GM12878 (cell line): ENCODE measurements around the gene OAS1. TPM values are rescaled to one million over a fixed set of nuclear protein-coding genes. Genes with fewer than 3 reads are reported as not detected.

Experiments
- ATAC-seq: fragments of 200-7000 bp; cut with Tn5 transposase; 3 replicates; pipeline ENCODE4 v1.9.1; 2020; ENCODE audit warnings: mild to moderate bottlenecking, moderate library complexity
- BruUV-seq: library from RNA; stranded (reverse); fragments of 400-500 nt; replicated peaks from 2 replicates; lab custom pipeline; 2021; lab: Mats Ljungman, UMichigan
- CTCF ChIA-PET: fragments of 300-600 bp; sonication (Branson Sonifier 250); formaldehyde crosslinking; extraction: SDS; loops from one replicate; lab custom pipeline; 2021; ENCODE audit warnings: inconsistent platforms; lab: Yijun Ruan, JAX
- POLR2A ChIA-PET: fragments of 350-600 bp; formaldehyde crosslinking; extraction: SDS; loops from one replicate; lab custom pipeline; 2021; ENCODE audit warnings: inconsistent platforms; lab: Charles Lee
- RAD21 ChIA-PET: fragments of 300-600 bp; sonication (Branson Sonifier 250); formaldehyde crosslinking; loops from one replicate; lab custom pipeline; 2023; ENCODE audit warnings: antibody characterized with exemption; ENCODE audit not compliant: unreplicated experiment; lab: Charles Lee
- SMC1A ChIA-PET: fragments of 300-600 bp; sonication (Branson Sonifier 250); formaldehyde crosslinking; loops from one replicate; lab custom pipeline; 2023; ENCODE audit not compliant: unreplicated experiment, uncharacterized antibody; lab: Charles Lee
- DNase-seq: peaks from one replicate; pipeline ENCODE4 v3.0.0-alpha.2; 2011; ENCODE audit warnings: low read depth, low spot score
- FAIRE-seq: peaks from 3 replicates; lab custom pipeline; 2011; peaks lifted over from hg19 to GRCh38; lab: Jason Lieb, UNC
- H2AFZ ChIP-seq: 2 replicates; pipeline ENCODE4 v1.6.0; 2011; ENCODE audit warnings: low read depth, low read length, control low read depth; ENCODE audit not compliant: control insufficient read depth
- H3K27ac ChIP-seq: 2 replicates; pipeline ENCODE4 v1.5.1; 2011; ENCODE audit warnings: control low read depth; ENCODE audit not compliant: control insufficient read depth, insufficient read depth
- H3K27me3 ChIP-seq, 2 experiments: replicated peaks in 1 of 2; 2 replicates each; pipeline versions ENCODE4 v1.6.0 to v1.6.1; 2011; ENCODE audit warnings: low read length in 1 of 2; ENCODE audit not compliant: control insufficient read depth in 2 of 2, insufficient read depth in 2 of 2
- H3K36me3 ChIP-seq, 2 experiments: 2 replicates each; pipeline ENCODE4 v1.5.1; 2011; ENCODE audit warnings: low read length in 1 of 2; ENCODE audit not compliant: control insufficient read depth in 2 of 2, insufficient read depth in 2 of 2
- H3K4me1 ChIP-seq: 2 replicates; pipeline ENCODE4 v1.6.1; 2011; ENCODE audit warnings: mild to moderate bottlenecking, low read length, moderate library complexity, mixed read lengths; ENCODE audit not compliant: control insufficient read depth, insufficient read depth
- H3K4me2 ChIP-seq: 2 replicates; pipeline ENCODE4 v1.6.0; 2011; ENCODE audit warnings: control low read depth; ENCODE audit not compliant: control insufficient read depth, insufficient read depth
- H3K4me3 ChIP-seq: fragments of 200-600 bp; sonication (generic); 2 replicates; pipeline ENCODE4 v1.5.1; 2016
- H3K79me2 ChIP-seq: 2 replicates; pipeline ENCODE4 v1.6.0; 2011; ENCODE audit warnings: low read length; ENCODE audit not compliant: control insufficient read depth, insufficient read depth
- H3K9ac ChIP-seq: 2 replicates; pipeline ENCODE4 v1.8.0; 2011; ENCODE audit warnings: low read length, control low read depth, mixed read lengths; ENCODE audit not compliant: control insufficient read depth, insufficient read depth
- H3K9me3 ChIP-seq: replicated peaks from 3 replicates; pipeline ENCODE4 v1.5.1; 2011; ENCODE audit warnings: mild to moderate bottlenecking, low read length; ENCODE audit not compliant: control insufficient read depth, insufficient read depth
- H4K20me1 ChIP-seq: 2 replicates; pipeline ENCODE4 v1.6.0; 2011; ENCODE audit not compliant: control insufficient read depth, insufficient read depth
- ATF3 ChIP-seq: IDR thresholded peaks from 2 replicates; pipeline ENCODE4 v1.6.1; 2011; ENCODE audit warnings: low read depth, mild to moderate bottlenecking, low read length, moderate library complexity, borderline replicate concordance; ENCODE audit errors: extremely low read depth
- FOS ChIP-seq: IDR thresholded peaks from 3 replicates; pipeline ENCODE4 v1.6.1; 2011; ENCODE audit warnings: borderline replicate concordance; ENCODE audit not compliant: insufficient read length; ENCODE audit errors: extremely low read depth
- HDGF ChIP-seq: fragments of 450-650 bp; IDR thresholded peaks from 2 replicates; pipeline ENCODE4 v1.6.1; 2016; ENCODE audit warnings: antibody characterized with exemption
- PRDM15 ChIP-seq: fragments of 450-650 bp; formaldehyde crosslinking; IDR thresholded peaks from 2 replicates; pipeline ENCODE4 v1.4.0; 2020; ENCODE audit warnings: mild to moderate bottlenecking, moderate library complexity
- SRF ChIP-seq, 2 experiments: IDR thresholded peaks; 2 replicates each; pipeline ENCODE4 v1.6.1; 2011; ENCODE audit warnings: low read depth in 2 of 2, low read length in 2 of 2, mild to moderate bottlenecking in 1 of 2, moderate library complexity in 1 of 2
- TCF12 ChIP-seq: IDR thresholded peaks from 2 replicates; pipeline ENCODE4 v1.6.1; 2011; ENCODE audit warnings: low read depth, mild to moderate bottlenecking, low read length
- ZBTB11 ChIP-seq: fragments of 450-650 bp; formaldehyde crosslinking; IDR thresholded peaks from 2 replicates; pipeline ENCODE4 v1.5.0; 2022; ENCODE audit warnings: mild to moderate bottlenecking, missing genetic modification characterization
- ZNF384 ChIP-seq: IDR thresholded peaks from 2 replicates; pipeline ENCODE4 v1.6.1; 2012; ENCODE audit warnings: low read depth, mild to moderate bottlenecking, low read length, improper control_type of control experiment, borderline replicate concordance
- WGBS: methylation state at CpG from one replicate; pipeline ENCODE4 v1.1.6; 2016; ENCODE audit warnings: low lambda C conversion rate; ENCODE audit not compliant: insufficient replicate concordance, insufficient coverage; ENCODE audit errors: missing lambda C conversion rate; 5-methylcytosine and 5-hydroxymethylcytosine counted together
- in situ Hi-C: fragments of 300-500 bp; cut with MboI; formaldehyde crosslinking; loops from 9 replicates; pipeline ENCODE4 v1.14.3; 2018; ENCODE audit warnings: mixed read lengths
- intact Hi-C: fragments of 100-400 bp; cut with micrococcal nuclease; formaldehyde crosslinking; loops from one replicate; pipeline ENCODE4 v1.14.2; 2022; ENCODE audit not compliant: unreplicated experiment
- polyA plus RNA-seq, 11 experiments: library from polyadenylated mRNA; depleted of rRNA in 4 of 11; unstranded in 6 of 11; stranded (reverse) in 5 of 11; fragments of >200 nt; fragmentation: Nextera tagmentation in 4 of 11; fragmentation: Illumina TruSeq in 1 of 11; extraction: Ambion mirVana in 4 of 11; extraction: Trizol in 1 of 11; gene quantifications; 1 replicate in 1 of 11; 2 replicates in 10 of 11; pipeline versions ENCODE4 v1.2.1 to v1.2.3, GENCODE V29; 2011 to 2016; ENCODE audit warnings: inconsistent platforms in 2 of 11, missing spikeins in 2 of 11, low read depth in 1 of 11
- total RNA-seq, 4 experiments: library from RNA; depleted of rRNA in 3 of 4; stranded (reverse); fragments of >200 nt in 3 of 4; fragmentation: Illumina TruSeq in 1 of 4; extraction: Trizol in 1 of 4; gene quantifications; 2 replicates each; pipeline versions ENCODE4 v1.2.1 to v1.2.3, GENCODE V29; 2013 to 2021
- TF ChIP-seq, protein P1 (sequence below): fragments of 450-650 bp; IDR thresholded peaks from 2 replicates; pipeline ENCODE4 v1.6.1; 2017; ENCODE audit warnings: mild to moderate bottlenecking, moderate library complexity

OAS1 gene
- total and polyA plus RNA-seq, 10 of the 15 experiments (the other 5 are each of a cell fraction or from before 2014, with no cell fraction given): 44.7 to 287 (median 64.3) TPM

- in situ Hi-C loops (no loop called here), intact Hi-C loops (no loop called here)
- Histone ChIP-seq H3K4me2 (peak overlapping the region; percentile 13; the same call in 1 of the 2 replicates), H3K4me3 (no peak overlapping the region), H3K9ac (no peak overlapping the region), H3K79me2 (peaks cover 26% of the 10 kb centered on the region), H2AFZ (no peak overlapping the region), H3K27me3 (no peaks in the 10 kb centered on the region), H3K27ac (no peak overlapping the region), H3K9me3 (no peaks in the 10 kb centered on the region), H3K36me3 (peaks cover 0 to 4% of the 10 kb centered on the region in 2 experiments; a peak in 3 of 4 replicates), H4K20me1 (no peaks in the 10 kb centered on the region), H3K4me1 (peaks cover 8% of the 10 kb centered on the region)
- POLR2A ChIA-PET: interaction anchor here (0.8 to 5.0 kb wide), 2 partner anchors 34 to 37 kb away, joined by 3 to 20 read pairs; partner anchors contain the start of gene OAS2
- ATAC-seq: no peak
- RAD21 ChIA-PET: interaction anchor here (1.4 to 2.8 kb wide), 4 partner anchors 11 to 36 kb away, joined by 3 to 16 read pairs (median 8); partner anchors contain the start of genes OAS1 and OAS2
- SMC1A ChIA-PET: interaction anchor here (1.6 to 4.5 kb wide), 3 partner anchors 10 to 34 kb away, joined by 3 to 36 read pairs (median 7); partner anchors contain the start of gene OAS1
- no peak for FAIRE-seq
- DNase-seq: no peak
- no TSS peak for BruUV-seq
- CTCF ChIA-PET: interaction anchor here (1.0 to 3.7 kb wide), 5 partner anchors 10 to 40 kb away, joined by 4 to 16 read pairs (median 7); partner anchors contain the start of gene OAS2
- 94% methylated on average over 16 of the region's 16 CpGs for WGBS
- TF ChIP-seq FOS (no peak), ZBTB11 (no peak), TCF12 (no peak), SRF (IDR thresholded peaks at IDR 0.05; ENCODE audit: low read depth in 2 of 2, low read length in 2 of 2) (no peak), ATF3 (no peak), PRDM15 (CRISPR knock-in tag) (no peak), ZNF384 (no peak), HDGF (no peak)
- TF ChIP-seq, protein P1, sequence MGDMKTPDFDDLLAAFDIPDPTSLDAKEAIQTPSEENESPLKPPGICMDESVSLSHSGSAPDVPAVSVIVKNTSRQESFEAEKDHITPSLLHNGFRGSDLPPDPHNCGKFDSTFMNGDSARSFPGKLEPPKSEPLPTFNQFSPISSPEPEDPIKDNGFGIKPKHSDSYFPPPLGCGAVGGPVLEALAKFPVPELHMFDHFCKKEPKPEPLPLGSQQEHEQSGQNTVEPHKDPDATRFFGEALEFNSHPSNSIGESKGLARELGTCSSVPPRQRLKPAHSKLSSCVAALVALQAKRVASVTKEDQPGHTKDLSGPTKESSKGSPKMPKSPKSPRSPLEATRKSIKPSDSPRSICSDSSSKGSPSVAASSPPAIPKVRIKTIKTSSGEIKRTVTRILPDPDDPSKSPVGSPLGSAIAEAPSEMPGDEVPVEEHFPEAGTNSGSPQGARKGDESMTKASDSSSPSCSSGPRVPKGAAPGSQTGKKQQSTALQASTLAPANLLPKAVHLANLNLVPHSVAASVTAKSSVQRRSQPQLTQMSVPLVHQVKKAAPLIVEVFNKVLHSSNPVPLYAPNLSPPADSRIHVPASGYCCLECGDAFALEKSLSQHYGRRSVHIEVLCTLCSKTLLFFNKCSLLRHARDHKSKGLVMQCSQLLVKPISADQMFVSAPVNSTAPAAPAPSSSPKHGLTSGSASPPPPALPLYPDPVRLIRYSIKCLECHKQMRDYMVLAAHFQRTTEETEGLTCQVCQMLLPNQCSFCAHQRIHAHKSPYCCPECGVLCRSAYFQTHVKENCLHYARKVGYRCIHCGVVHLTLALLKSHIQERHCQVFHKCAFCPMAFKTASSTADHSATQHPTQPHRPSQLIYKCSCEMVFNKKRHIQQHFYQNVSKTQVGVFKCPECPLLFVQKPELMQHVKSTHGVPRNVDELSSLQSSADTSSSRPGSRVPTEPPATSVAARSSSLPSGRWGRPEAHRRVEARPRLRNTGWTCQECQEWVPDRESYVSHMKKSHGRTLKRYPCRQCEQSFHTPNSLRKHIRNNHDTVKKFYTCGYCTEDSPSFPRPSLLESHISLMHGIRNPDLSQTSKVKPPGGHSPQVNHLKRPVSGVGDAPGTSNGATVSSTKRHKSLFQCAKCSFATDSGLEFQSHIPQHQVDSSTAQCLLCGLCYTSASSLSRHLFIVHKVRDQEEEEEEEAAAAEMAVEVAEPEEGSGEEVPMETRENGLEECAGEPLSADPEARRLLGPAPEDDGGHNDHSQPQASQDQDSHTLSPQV: no peak
Observed at GRCh38 chr12:112941528-112942335, 35.0 kb downstream of the OAS1 start.
